LNCAP (cell line): Measurements from ENCODE around the gene PLCL1.

ENCODE experiments used
- CTCF ChIP-seq: fragments of 450-650 bp; IDR thresholded peaks from 2 replicates; pipeline ENCODE4 v1.5.1; 2017; ENCODE audit warnings: mild to moderate bottlenecking

PLCL1 gene

GRCh38 chr2:197982565-197982964 lies 178.2 kb downstream of the PLCL1 start:
- TF ChIP-seq CTCF = no peak

- no peak for TF ChIP-seq CTCF
Observed at GRCh38 chr2:197985029-197985638, 180.7 kb downstream of the PLCL1 start.

- no peak for TF ChIP-seq CTCF
Observed at GRCh38 chr2:197986977-197987376, 182.6 kb downstream of the PLCL1 start.

GRCh38 chr2:197990356-197990755 lies 186.0 kb downstream of the PLCL1 start:
- TF ChIP-seq CTCF = no peak

GRCh38 chr2:197992482-197993133 lies 188.2 kb downstream of the PLCL1 start:
- no peak for TF ChIP-seq CTCF

- no peak for TF ChIP-seq CTCF
Observed at GRCh38 chr2:197993363-197993762, 189.0 kb downstream of the PLCL1 start.

GRCh38 chr2:197993830-197994229 lies 189.4 kb downstream of the PLCL1 start:
- no peak for TF ChIP-seq CTCF
